Stimulated activated CD4-positive, alpha-beta T cell treated with anti-CD3 and anti-CD28 coated beads, TNF-alpha, amount 100 ng/mL, for 24 hours (primary cell): ENCODE results near the gene SENP6.
"Not testable (repeated sequence)": the region's sequence is repeated elsewhere in the genome, so short reads cannot be mapped to it uniquely, and the experiment has no call there.

Source experiments
- DNase-seq, 3 experiments: peaks; one replicate each; pipeline ENCODE4 v3.0.0-alpha.2; 2020; ENCODE audit warnings: low read depth in 3 of 3

Gene SENP6

DNA sequence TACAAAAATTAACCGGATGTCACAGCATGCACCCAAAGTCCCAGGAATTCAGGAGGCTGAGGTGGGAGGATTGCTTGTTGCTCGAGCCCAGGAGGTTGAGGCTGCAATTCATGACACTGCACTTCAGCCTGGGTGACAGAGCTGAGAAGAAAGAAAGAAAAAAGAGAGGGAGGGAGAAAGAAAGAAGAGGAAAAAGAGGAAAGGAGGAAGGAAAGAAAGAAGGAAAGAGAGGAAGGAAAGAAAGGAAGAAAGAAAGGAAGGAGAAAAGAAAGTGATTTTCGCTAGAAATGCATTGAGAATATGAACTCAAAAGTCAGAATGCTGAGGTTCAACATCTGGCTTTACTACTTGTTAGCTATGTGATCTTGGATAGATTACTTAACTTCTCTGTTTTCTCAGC, 6.6 kb downstream of the SENP6 start:
- DNase-seq = no peak

DNA sequence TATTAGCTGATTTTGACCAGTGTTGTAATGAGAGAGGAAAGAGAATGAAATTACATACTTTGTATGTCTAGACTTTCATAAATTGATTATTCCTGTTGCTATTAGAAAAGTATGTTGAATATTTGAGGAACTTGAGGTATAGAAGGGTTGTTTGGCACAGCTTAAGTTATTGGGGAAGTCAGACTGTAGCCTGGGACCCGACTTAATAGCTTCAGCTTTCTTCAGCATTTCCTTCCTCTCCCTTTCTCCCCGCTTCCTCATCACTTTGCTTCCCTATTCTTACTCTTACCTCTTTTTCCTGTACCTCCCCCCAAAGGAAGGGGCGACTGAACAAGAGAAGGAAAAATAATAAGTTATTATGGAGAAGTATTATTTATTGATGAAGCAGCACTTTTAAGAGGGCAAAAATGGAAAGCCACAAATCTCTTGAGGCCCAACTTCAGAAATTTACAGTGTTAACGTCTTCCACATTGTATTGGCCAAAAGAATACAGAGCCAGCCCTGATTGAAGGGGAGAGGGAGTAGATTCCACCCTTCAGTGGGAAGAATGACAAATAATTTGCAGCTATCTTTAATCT, 7.4 kb downstream of the SENP6 start:
- no peak for DNase-seq

DNA sequence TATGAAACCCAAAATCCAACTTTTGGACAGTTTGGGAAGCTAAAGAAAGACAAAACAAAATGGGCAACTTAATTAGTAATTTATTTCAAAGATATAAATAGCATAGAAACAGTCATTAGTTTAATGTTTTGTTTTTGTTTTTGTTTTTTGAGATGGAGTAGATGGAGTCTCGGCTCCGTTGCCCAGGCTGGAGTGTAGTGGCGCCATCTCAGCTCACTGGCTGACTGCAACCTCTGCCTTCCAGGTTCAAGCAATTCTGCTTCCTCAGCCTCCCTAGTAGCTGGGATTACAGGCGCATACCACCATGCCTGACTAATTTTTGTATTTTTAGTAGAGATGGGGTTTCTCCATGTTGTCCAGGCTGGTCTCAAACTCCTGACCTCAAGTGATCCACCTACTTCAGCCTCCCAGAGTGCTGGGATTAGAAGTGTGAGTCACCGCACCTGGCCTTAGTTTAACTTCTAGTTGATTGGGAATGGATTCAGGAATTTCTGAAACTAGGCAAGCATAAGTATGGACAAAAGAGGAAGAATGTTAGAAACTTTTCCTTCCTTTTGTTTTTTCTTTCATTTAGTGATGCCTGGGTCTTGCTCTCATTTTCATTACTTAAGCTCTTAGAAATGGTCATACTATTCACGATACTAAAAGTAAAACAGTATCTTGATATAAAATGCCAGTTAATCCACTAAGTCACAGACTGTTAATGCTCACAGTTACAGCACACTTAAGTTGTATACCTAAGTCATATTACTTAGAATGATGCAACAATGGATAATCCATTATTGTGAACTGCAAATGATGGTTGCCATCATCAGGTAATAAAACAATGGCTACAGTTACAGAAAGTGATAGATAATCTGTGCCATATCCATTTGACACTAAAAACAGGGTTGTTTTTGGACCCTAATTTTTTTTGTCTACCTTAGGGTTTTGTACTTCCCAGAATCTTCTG, 8.2 kb downstream of the SENP6 start:
- DNase-seq = no peak

DNA sequence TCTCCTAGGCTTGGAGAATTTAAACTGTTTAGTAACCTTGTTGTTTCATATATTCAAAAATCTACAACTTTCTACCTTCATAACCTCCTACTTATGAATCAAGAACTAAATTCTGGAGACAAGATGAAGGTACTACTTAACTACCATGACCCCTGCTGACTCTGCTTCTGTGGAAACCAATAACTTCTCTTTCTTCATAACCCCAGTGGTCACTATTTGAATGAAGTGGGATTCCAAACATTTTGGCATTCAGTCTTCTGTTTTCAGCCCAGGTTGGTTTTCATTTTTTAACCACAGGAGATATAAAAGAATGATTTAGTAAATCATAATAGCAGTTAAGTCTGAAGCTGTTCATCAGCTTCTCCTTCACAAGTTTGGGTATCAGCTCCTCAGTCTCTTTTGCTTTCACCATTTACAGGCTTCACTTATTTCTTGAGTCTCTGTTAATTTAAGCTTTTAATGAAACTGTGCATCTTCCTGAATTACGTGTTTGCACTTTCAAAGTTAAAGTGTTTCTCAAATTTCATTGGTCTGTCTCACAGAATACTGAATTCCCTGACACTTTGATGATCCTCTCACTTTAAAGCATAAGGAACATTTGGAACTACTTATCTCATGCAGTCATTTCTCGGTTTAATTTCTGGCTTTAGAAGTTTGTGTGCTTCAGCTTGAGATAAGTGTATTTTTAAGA, 9.5 kb downstream of the SENP6 start:
- DNase-seq = no peak

DNA sequence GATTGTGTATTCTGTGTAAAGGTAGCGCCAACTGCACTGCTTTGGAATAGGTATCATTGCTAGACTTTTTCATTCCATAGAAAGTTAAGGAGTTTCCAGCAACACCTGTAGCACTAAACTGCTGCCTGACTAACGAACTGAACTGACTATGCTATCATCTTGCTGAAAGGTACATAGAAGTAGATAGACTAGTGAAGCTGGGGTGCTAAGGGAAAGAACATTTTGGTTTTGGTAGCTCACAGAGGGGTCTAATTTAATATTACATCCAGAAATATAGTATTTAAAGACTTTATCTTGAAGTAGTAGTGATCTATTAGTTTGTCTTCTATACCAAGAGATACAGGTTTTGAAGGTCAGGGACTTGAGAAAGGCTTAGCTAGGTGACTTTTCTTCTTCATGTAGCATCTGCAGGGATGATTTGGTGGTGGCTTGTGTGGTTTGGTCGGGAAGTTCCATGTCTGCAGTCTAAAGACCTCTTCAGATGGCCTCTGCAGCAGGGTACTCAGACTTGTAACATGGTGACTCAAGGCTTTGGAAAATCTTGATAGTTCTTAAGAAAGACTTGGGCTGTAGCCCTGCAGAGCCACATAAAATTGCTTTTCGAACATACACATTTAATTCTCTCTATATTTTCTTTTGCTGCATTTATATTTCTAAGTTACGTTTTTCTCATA, 10.2 kb downstream of the SENP6 start:
- peak; percentile 13 to 57 (median 27) for DNase-seq

DNA sequence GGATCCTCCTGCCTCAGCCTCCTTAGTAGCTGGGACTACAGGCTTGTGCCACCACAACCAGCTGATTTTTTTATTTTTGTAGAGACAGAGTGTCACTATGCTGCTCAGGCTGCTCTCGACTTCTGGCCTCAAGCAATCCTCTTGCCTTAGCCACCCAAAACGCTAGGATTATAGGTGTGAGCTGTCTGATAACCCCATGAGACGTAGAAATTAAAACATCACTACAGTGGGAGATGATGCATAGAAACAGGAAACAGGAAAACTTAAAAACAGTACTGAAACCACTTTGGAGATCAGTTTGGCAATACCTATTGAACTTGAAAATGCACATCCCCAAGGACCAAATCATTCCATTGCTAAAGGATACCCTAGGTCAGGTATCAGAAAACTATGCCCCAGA, 10.8 kb downstream of the SENP6 start:
- DNase-seq = no peak

DNA sequence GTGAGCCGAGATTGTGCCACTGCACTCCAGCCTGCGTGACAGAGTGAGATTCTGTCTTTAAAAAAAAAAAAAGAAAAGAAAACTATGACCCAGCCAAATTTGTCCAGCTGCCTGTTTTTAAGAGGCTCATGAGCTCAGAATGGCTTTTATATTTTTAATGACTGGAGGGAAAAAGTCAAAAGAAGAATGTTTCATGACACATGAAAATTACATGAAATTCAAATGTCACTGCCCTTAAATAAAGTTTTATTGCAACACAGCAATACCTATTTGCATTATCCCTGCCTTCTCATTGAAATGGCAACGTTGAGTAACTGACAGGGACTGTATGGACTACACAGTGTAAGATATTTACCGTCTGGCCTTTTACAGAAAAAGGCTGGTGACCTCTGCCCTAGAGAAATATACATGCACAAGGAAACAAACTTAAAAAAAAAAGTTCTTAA, 11.4 kb downstream of the SENP6 start:
- no peak for DNase-seq

DNA sequence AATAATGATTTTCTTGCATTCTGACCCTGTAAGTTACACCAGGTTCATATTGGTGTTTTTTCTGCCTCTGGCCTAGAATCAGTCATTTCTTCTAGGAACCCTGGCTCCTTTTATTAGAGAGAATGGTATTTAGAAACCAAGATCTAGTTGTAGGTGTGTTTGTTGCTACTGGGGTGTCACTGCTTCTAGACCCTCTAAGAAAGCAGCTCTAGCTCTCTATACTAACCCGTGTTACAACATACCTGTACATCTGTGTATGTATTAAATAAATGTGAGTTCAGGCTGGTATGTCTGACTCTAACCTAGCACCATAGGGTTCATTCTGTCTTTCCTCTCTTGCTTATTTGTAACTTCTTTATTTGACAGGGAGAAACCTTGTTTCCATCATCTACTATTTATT, 16.8 kb downstream of the SENP6 start:
- DNase-seq = no peak

DNA sequence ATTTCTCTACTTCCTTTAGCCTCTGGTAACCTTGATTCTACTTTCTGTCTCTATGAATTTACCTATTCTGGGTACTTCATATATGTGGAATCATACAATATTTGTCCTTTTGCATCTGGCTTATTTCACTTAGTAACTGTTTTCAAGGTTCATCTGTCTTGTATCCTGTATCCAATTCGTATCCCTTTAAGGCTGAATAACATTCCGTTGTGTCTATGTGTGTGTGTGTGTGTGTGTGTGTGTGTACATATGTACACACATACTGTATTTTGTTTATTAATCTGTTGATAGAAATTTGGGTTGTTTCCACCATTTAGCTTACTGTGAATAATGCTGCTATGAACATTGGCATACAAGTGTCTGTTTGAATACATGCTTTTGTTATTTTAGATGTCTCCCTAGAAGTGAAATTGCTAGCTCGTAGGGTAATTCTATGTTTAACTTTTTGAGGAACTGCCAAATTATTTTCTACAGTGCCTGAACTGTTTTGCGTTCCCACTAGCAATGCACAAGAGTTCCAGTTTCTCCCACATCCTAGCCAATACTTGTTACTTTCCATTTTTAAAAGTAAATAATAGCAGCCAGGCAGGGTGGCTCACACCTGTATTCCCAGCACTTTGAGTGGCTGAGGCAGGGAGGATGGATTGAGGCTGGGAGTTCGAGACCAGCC, 17.7 kb downstream of the SENP6 start:
- no peak for DNase-seq

DNA sequence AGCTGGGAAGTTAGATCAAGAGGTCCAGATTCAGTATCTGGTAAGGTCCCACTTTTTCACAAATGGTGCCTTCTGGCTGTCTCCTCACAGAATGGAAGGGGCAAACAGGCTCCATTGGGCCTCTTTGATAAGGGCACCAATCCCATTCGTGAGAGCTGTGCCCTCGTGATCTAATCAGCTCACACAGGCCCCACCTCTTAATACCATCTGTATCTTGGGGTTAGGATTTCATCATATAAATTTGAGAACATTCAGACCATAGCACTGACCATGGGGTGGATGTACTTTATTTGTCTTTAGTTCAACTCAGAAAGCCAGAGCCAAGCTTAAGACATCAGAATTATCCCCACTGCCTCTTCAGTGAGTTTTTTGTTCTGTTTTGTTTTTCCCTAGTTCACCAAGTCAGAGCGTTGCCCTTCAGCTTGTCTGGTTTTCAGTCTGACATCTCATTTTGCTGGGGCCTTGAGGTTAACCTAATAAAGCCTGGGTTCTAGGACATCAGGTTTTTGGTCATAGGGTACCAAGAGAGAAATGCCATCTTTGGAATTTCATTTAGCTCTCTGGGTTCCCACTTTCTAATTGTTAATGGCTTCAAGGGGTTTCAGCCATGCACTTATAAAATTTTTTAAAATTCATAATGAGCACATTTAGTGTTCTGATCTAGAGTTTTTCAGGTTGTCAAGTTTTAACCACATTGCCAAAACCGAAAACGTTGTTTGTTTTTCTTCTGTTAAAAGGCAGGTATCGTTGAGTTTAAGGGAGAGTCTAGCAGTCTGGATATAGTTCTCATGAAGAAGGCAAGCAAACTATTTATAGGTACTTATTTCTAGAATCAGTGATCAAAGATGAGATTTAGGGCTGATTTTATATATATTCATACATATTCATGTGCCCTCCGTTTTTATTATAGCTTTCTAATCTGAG, 19.0 kb downstream of the SENP6 start:
- DNase-seq = no peak

DNA sequence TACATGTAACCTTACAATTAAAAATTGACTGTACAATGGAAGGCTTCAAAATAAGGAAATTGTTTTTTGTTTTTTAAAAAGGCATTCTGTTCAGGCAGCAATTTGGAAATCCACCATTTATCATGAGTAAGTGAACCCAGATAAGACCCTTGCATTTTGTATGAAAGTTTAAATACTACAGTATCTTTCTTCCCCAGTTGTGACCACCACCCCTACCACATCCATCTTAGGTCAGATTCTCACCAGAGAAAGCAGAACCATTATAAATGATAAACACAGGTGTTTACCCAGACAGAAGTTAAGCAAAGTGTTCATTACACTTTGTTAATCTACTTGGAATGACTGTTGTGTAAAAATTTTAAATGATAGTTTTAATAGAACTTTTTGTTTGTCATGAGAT, 20.2 kb downstream of the SENP6 start:
- no peak for DNase-seq

DNA sequence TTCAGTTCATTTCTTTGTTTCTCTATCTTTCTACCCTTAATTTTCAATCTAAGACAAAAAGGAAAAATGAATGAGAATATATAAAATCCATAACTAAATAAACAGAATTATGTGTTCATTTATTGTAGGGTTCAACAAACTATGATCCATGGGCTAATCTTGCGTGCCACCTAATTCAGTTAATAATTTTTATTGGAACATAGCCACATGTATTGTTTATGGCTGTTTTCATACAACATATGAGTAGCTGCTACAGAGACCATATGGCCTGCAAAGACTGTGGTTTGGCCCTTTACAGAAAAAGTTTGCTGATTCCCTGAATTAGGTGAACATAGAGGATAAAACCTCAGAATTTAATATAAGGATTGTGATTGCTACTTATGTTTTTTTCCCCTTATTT, 21.8 kb downstream of the SENP6 start:
- DNase-seq = no peak

DNA sequence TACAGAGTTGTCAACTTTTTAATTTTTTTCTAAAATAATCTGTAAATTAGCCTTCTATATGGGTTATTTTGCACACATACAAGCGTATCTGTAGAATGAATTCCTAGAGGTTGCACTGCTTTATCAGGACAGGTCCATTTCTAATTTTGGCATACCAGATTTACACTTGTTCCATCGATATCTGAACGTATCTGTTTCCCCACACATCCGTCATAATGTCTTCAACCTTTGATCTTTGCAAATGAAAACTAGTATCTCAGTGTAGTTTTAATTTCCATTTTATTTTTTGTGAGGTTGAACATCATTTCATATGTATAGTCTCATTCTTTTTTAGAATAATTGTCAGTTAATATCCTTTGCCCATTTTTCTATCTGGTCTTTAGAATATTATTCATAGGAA, 22.7 kb downstream of the SENP6 start:
- DNase-seq = no peak

DNA sequence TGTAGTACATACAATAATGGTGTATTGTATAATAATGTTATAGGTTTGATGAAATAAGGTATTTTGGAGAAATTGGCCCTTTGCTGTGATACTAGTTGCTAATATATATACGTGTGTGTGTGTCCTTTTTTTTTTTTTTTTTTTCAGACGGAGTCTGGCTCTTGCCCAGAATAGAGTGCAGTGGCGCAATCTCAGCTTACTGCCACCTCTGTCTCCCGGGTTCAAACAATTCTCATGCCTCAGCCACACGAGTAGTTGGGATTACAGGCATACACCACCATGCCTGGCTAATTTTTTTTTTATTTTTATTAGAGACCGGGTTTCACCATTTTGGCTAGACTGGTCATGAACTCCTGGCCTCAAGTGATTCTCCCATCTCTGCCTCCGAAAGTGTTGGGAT, 23.3 kb downstream of the SENP6 start:
- no peak for DNase-seq

DNA sequence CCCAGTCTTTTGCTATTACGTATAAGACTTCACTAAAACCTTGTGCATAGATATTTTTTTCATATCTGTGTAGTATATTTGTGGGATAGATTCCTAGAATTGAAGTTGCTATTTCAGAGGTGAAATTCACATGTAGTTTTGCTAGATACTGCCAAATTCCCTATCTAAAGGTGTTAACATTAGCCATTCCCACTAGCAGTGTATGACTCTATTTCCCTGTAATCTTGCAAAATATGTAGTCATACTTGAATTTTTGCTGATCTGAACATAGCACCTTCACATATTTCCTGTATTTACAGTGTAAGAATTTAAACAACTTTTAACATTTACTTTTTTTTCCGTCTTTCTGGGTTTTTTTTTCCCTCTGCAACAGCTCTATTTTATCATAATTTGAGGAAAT, 24.9 kb downstream of the SENP6 start:
- no peak for DNase-seq

DNA sequence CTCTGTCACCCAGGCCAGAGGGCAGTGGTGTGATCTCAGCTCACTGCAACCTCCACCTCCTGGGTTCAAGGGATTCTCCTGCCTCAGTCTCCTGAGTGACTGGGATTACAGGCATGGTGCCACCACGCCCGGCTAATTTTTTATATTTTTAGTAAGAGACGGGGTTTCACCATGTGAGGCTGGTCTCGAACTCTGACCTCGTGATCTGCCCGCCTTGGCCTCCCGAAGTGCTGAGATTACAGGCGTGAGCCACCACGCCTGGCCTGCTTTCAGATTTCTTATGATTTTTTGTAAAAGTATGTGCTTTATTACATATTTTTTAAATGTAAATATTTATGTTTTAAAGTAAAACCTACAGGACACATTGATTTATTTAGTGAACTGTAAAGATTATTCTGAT, 26.0 kb downstream of the SENP6 start:
- not testable (repeated sequence) for DNase-seq

DNA sequence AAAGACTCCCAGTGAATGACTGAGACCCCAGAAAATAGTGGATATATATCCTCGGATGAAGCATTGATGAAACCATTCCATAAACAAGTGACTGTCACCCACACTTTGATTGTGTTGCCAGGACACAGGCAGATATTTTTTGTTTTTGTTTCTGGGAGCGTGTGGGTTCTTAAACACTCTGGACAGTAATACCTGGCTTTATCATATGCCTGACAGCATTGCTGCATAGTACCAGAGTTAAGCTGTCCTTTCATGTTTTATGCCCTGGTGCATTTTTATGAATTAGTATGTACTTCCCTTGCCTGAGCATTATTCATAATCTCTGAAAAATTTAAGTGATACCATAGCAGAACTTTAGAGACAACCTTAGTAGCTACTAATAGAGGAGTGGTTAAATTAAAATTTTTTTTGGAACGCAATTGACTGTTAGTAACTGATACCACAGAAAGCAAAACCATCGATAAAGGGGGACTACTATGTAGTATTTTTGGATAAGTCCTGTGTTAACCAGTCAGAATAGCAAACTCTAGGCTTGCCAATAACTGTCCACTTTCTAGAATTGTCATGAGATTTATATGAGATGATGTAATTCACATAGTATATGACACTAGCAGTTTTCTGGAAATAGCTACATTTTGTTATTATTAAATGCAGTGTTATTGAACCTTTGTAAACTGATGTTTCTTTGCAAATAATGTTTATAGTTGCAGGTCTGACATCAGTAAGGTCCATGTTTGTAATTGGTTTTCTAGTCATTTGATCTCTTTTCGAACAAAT, 30.4 kb downstream of the SENP6 start:
- DNase-seq = no peak

DNA sequence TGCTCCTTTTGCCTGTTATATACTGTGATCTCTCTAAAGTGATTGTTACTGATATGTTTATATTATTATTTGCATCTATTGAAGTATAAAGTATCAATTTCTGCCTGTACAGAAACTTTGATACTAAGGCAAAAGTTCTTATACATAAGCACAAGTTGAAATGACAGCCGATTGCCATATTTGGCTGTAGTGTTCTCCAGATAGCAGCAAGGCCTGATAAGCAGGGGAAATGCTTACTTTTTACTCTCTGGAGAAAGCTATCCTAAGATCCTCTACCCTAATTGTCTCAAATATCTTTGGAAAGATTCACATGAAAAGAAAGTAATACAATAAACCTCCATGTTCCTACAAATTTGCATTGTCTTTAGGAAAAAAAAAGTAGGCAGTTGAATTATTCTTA, 31.4 kb downstream of the SENP6 start:
- DNase-seq = no peak

DNA sequence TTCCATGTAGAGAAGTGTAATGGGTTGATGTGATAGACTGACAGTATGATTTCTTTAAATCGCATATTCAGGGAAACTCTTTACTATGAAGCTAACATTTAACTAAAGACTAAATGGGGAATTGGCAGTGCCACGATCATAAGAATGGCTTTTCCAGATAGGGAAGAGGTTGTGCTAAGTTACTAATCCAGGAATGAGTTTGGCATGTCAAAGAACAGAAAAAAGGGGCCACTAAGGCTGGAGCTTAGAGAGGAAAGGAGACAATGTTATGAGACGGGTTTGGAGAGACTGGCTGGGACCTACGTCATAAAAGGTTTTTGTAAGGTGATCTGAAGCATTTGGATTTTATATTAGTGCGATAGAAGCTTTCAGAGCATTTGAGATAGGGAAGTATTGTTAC, 40.6 kb downstream of the SENP6 start:
- no peak for DNase-seq

DNA sequence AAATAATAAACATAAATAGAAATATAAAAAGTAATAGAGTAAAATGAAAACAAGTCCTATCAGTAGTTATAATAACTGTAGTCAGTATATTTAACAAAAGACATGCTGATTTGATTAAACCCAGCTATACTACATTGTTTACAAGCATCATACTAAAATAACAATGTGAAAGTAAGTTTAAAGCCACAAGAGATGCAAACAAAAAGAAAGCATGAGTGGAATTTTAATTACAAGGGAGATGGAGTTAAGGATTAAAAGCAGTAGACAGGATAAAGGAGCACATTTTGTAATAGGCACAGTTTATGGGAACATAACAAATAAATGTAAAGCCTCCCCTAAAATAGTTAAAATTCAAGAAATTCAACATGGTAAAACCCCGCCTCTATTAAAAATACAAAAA, 41.5 kb downstream of the SENP6 start:
- DNase-seq = no peak
